ENCODE results near the gene SDK1.

The SDK1 gene

DNA sequence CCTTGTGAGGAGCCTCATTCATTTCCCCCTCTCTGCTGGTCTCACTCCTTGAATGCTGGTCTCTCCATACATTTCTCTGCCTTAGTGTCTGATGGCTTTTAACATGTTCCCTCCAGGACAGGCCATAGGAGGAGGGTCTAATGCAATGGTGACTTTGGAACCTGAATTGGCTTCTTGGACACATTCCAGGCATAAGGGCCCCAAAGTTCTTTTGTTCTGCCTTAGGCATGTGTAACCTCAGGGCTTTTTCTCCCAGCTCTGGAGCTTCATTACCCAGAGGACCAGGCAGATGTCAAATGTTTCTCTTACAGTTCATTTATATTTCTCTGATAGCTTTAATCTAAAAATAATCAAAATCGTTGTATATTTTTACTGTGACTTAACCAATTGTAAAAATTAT lies 162.6 kb downstream of the SDK1 start:
- no peak for TF ChIP-seq EZH2phosphoT487 (IDR thresholded peaks at IDR 0.05; ENCODE audit: borderline replicate concordance, low read length)
- no peak for TF ChIP-seq CTCF (IDR thresholded peaks at IDR 0.05; ENCODE audit: low read depth, low read length, poor library complexity, severe bottlenecking)
- Histone ChIP-seq H3K4me3 (ENCODE audit: low read length) (no peak overlapping the region), H3K9me3 (ENCODE audit: control insufficient read depth, insufficient read depth, low read length) (no peaks in the 10 kb centered on the region), H3K27me3 (ENCODE audit: control insufficient read depth, low read length) (no peaks in the 10 kb centered on the region), H3K9me2 (replicated peaks; ENCODE audit: control insufficient read depth, low read length) (no peaks in the 10 kb centered on the region), H3F3A (ENCODE audit: control insufficient read depth, insufficient read depth) (no peaks in the 10 kb centered on the region), H3K36me3 (ENCODE audit: control insufficient read depth, low read length) (no peaks in the 10 kb centered on the region), H3K4me2 (ENCODE audit: low read length) (no peak overlapping the region), H3K79me2 (ENCODE audit: control insufficient read depth, low read length) (no peaks in the 10 kb centered on the region), H3K4me1 (ENCODE audit: control insufficient read depth, low read length) (no peaks in the 10 kb centered on the region), H4K20me1 (ENCODE audit: control insufficient read depth, insufficient read depth, low read depth, low read length) (no peaks in the 10 kb centered on the region), H3K27ac (ENCODE audit: low read depth, low read length) (no peak overlapping the region)

GRCh38 chr7:3464900-3465622 lies 164.0 kb downstream of the SDK1 start:
- no peak overlapping the region for H3K4me3 ChIP-seq (ENCODE audit: low read length)
- H3K36me3 ChIP-seq (ENCODE audit: control insufficient read depth, low read length), result no peaks in the 10 kb centered on the region
- H3K9me2 ChIP-seq (replicated peaks; ENCODE audit: control insufficient read depth, low read length), result no peaks in the 10 kb centered on the region
- H3K27ac ChIP-seq (ENCODE audit: low read depth, low read length), result no peak overlapping the region
- H3K9me3 ChIP-seq (ENCODE audit: control insufficient read depth, insufficient read depth, low read length), result no peaks in the 10 kb centered on the region
- H3K27me3 ChIP-seq (ENCODE audit: control insufficient read depth, low read length), result no peaks in the 10 kb centered on the region
- no peaks in the 10 kb centered on the region for H3K79me2 ChIP-seq (ENCODE audit: control insufficient read depth, low read length)
- no peaks in the 10 kb centered on the region for H3F3A ChIP-seq (ENCODE audit: control insufficient read depth, insufficient read depth)
- TF ChIP-seq CTCF (IDR thresholded peaks at IDR 0.05; ENCODE audit: low read depth, low read length, poor library complexity, severe bottlenecking), result no peak
- no peak for TF ChIP-seq EZH2phosphoT487 (IDR thresholded peaks at IDR 0.05; ENCODE audit: borderline replicate concordance, low read length)
- no peaks in the 10 kb centered on the region for H3K4me1 ChIP-seq (ENCODE audit: control insufficient read depth, low read length)
- no peak overlapping the region for H3K4me2 ChIP-seq (ENCODE audit: low read length)
- no peaks in the 10 kb centered on the region for H4K20me1 ChIP-seq (ENCODE audit: control insufficient read depth, insufficient read depth, low read depth, low read length)

- no peaks in the 10 kb centered on the region for H3K79me2 ChIP-seq (ENCODE audit: control insufficient read depth, low read length)
- no peaks in the 10 kb centered on the region for H3K9me2 ChIP-seq (replicated peaks; ENCODE audit: control insufficient read depth, low read length)
- H3K4me3 ChIP-seq (ENCODE audit: low read length), result no peak overlapping the region
- no peak overlapping the region for H3K4me2 ChIP-seq (ENCODE audit: low read length)
- no peaks in the 10 kb centered on the region for H3K36me3 ChIP-seq (ENCODE audit: control insufficient read depth, low read length)
- no peaks in the 10 kb centered on the region for H3K9me3 ChIP-seq (ENCODE audit: control insufficient read depth, insufficient read depth, low read length)
- H4K20me1 ChIP-seq (ENCODE audit: control insufficient read depth, insufficient read depth, low read depth, low read length), result no peaks in the 10 kb centered on the region
- no peaks in the 10 kb centered on the region for H3F3A ChIP-seq (ENCODE audit: control insufficient read depth, insufficient read depth)
- H3K27ac ChIP-seq (ENCODE audit: low read depth, low read length), result no peak overlapping the region
- no peaks in the 10 kb centered on the region for H3K4me1 ChIP-seq (ENCODE audit: control insufficient read depth, low read length)
- no peaks in the 10 kb centered on the region for H3K27me3 ChIP-seq (ENCODE audit: control insufficient read depth, low read length)
- no peak for TF ChIP-seq CTCF (IDR thresholded peaks at IDR 0.05; ENCODE audit: low read depth, low read length, poor library complexity, severe bottlenecking)
- TF ChIP-seq EZH2phosphoT487 (IDR thresholded peaks at IDR 0.05; ENCODE audit: borderline replicate concordance, low read length), result no peak
Measured at GRCh38 chr7:3466261-3466660, 165.2 kb downstream of the SDK1 start.

All from DOHH2 (cell line).